Activated T-cell treated with anti-CD3 and anti-CD28 coated beads for 48 hours (primary cell): ENCODE measurements around the gene MS4A10.
"Not testable (repeated sequence)": the region's sequence is repeated elsewhere in the genome, so short reads cannot be mapped to it uniquely, and the experiment has no call there.

Experiments used
- DNase-seq: peaks from one replicate; pipeline ENCODE4 v3.0.0-alpha.2; 2020; ENCODE audit warnings: low read depth

Gene MS4A10

DNA sequence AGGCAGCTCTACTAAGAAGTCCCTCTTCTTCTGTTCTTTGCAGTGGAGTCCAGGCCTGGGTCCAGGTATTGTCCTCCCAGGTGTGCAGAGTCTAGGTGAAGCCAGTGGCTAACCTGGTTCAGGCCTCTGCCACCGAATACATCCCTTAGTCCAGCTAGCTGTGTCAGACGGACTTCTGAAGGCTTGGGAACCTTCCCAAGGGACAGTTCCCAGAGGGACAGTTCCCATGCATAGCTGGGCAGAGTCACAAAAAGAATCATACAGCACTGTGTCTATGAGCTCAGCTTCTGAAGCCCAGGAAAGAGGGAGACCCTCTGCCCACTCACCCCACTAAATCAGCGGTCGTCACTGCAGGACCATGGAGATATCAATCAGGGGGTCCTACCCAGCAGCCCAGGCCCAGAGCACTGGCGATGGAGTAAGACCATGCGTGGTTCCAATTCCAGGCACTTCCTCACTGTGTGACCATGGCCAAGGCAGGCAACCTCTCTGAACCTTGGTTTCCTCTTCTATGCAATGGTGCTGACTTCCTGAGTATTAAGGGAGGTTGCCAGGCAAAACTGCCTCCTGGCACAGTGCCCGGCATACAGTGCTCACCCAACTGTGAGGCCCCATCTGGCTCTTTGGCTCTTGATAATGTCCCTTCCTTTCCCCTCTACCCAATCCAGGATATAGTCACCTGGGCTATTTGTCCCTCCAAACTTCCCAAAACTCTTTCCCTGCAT, 3.4 kb downstream of the MS4A10 start:
- DNase-seq: no peak

DNA sequence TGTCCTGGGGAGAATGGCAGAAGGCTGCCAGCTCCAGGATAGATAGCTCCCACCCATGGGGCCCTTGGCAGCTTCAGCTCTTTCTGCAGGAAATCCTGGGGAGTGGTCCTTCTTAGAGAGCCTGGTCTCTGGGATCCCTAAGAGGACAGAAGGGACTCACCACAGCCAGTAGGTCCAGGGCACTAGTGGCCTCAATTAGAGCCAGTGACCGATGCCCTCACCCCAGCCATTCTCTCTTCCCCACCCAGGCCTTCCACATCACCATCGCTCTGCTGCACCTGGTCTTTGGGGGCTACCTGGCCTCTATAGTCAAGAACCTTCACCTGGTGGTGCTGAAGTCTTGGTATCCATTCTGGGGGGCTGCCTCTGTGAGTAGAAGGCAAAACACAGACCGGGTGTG, 5.6 kb downstream of the MS4A10 start:
- no peak for DNase-seq

DNA sequence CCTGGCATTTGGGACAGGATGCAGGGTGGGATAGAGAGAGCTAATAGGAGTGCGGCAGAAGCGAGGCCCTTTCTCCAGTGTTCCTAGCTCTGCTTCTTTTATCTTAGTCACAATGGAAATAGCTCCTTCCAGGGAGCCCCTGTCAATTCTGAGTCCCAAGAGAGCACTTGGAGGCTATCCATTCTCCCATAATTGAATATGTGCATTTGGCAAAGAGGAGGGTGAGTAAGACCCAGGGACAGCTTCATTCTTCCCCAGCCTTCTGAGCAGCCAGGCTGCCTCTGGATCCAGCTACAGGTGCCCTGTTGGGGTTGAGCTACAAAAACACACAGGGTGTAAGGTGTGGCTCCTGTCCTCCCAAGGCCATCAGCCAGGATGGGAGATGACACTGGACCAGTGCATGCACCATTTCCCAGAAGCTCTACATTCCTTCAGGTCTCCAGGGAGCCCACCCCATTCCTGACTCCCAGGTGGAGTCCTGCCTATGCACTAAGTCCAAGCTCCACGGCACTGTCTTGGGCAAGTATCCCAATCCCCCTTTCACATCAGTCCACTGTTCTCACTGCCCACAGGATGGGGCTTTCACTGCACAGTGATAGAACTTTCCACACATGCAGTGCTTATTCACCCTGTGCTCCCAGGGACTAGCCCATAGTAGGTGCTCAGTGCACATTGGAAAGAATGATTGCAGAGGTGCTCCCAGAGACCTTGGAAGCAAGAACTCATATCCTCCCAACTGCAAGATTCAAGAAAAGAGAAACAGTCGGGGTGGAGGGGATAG, 6.2 kb downstream of the MS4A10 start:
- DNase-seq: no peak

- no peak for DNase-seq
Measured at GRCh38 chr11:60792521-60792920, 7.4 kb downstream of the MS4A10 start.

DNA sequence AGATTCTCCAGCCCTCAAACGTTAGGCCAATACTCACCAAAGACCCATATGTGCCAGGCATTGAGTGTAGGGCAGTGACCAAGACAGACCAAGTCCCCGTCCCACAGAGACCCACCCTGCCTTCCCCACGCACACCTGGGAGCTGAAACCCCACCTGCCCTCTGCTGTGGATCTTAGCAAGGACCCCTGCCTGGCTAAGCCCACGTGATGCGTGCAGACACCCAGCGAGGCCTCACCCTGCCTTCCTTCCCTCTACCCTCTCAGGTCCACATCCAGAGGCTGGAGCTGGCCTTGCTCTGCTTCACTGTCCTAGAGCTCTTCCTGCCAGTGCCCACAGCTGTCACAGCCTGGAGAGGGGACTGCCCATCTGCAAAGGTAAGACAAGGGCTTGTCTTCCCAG, 10.2 kb downstream of the MS4A10 start:
- no peak for DNase-seq

GRCh38 chr11:60797846-60798630, 12.9 kb downstream of the MS4A10 start:
- no peak for DNase-seq

DNA sequence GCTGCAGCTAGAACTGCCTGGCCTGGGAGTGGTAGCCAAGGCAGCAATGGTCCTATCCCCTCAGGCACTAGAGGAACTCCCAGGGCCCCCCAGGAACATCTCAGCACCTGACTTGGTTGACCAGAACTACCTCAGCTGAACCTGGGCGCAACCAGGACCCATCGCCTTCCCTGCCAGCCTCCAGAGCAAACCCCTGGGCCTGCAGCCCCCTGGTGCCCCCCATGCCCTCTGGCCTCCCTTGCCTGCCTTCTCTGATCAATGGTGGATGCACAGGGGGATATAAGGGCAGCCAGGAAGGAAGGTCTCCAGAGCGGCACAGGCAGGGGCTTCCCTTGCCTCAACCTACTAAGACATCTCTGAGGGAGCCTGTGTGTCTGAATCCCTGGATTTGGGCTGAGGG, 13.5 kb downstream of the MS4A10 start:
- no peak for DNase-seq

GRCh38 chr11:60801194-60801593, 16.1 kb downstream of the MS4A10 start:
- no peak for DNase-seq

GRCh38 chr11:60803273-60803936, 18.3 kb downstream of the MS4A10 start:
- DNase-seq: no peak

DNA sequence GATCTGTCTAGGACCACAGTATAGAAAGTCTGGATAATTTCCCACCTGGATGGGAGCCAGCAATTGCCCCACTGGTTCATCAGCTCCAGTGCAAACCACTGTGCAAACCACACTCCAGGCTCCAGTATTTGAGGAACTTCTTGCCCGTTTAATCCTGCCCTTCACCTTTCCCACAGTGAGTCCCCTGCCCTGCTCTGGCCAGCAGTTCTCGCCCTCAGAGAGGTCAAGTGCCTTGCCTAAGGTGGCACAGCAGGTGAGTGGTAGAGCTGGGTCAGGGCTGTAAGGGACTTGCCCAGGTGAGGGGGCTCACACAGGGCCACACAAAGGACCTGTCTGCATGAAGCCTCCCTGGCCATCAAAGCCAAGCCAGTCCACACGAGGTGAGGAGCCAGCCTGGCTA, 24.1 kb downstream of the MS4A10 start:
- DNase-seq: no peak

GRCh38 chr11:60809691-60810090, 24.6 kb downstream of the MS4A10 start:
- no peak for DNase-seq

DNA sequence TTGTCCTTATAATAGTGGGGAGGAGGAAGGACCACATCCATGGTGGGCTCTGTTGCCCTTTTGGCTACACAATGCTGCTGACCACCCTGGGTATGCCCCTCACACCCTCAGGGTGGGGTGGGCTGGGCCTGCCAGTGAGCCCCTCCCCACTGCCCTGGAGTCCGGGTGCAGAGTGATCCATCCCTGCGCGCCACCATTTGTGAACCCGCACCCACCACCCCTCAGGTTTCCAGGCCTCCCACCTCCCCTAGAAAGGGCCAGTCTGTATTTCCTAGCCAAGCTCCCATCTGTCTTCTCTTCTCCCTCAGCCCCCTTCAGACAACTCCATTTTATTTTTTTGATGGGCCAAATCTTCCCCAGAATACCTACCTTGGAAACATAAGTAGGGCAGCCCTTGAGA, 25.0 kb downstream of the MS4A10 start:
- no peak for DNase-seq

DNA sequence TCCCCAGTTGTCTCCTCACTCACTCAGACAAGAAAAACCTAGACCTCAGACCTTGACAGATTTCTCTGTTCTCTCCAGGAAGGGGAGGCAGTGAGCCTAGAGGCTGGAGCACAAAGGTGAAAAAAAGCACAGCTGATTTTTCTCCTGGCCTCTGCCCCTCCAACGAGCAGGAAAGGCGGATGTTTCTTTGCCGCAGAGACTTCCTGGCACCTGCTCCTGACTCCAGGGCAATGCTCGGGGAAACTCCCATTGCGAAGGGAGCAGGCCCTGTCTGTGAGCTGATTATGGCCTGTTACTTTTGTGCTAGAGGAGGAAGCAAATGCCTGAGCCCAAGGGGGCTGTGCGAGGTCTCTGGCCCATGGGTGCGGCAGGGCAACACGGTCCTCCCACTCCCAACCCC, 25.4 kb downstream of the MS4A10 start:
- no peak for DNase-seq

- no peak for DNase-seq
Measured at GRCh38 chr11:60813324-60813723, 28.2 kb downstream of the MS4A10 start.

GRCh38 chr11:60814112-60814511, 29.0 kb downstream of the MS4A10 start:
- DNase-seq: no peak

DNA sequence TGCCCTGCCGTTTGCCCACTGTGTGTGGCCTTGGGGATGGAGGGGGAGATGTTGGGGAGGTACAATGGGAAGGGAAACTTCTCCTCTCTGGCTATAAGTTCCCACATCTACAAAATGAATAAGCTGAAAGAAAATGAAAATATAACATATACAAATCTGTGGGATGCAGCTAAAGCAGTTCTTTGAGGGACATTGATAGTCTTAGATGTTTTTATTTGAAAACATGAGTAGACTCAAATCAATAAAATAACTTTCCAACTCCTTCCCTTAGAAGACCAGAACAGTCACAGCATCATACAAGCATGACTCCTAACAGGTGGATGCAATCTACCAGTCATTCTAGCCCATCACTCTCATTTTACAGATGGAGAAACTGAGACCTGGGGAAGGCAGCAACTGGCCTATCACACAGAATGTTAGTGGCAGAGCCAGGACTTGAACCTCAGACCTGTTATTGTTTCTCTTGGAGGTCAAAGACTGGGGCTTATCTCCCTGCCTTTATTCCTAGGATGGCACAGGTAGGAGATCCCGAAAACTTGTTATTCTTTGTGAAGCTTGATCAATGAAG, 31.5 kb downstream of the MS4A10 start:
- no peak for DNase-seq

GRCh38 chr11:60818057-60818456, 32.9 kb downstream of the MS4A10 start:
- DNase-seq: no peak

DNA sequence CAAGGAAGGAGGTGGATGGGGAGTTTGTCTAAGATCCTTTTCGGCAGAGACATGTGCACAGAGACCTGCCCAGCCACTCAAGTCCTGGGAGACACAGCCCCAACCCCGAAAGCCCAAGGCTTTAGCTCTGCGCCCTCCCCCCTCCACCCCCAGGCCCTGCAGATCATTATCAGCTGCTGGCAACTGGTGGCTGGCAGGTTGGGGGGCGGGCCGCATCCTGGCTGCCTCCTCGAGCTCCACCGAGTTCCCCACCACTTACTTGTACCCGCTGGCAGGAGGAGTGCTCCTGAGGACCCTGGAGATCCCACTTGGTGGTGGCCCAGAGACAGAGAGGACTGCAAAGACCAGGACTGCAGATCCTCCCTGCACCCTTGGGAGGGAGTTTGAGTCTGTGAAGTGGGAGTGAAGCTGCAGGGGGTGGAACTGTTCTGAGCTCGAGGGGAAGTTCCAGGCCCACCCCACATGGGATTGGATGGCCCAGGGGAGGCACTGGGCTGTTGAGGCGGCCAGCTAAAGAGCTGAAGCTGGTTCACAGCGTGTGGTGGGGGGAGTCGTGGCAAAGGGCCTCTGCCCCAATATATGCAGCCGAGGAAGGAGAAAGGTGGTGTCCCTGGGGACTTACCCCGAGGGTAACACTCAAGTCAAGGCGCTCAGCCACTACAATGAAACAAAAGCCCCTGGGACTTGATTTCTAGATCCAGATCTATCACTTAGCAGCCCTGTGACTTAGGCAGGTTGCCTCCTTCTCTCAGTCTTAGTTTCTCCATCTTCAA, 36.9 kb downstream of the MS4A10 start:
- no peak for DNase-seq

GRCh38 chr11:60823745-60824306, 38.7 kb downstream of the MS4A10 start:
- not testable (repeated sequence) for DNase-seq

DNA sequence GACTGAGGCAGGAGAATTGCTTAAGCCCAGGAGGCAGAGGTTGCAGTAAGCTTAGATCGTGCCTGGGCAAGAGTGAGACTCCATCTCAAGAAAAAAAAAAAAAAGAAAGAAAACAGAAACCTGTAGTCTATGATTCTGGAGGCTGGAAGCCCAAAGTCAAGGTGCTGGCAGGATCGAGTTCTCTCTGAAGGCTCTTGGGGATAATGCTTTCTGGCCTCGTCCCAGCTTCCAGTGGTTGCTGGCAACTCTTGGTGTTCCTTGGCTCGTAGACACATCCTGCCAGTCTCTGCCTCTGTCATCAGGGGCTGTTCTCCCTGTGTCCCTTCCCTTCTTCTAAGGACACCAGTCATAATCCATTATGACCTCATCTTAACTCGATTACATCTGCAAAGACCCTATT, 40.0 kb downstream of the MS4A10 start:
- no peak for DNase-seq

- no peak for DNase-seq
Measured at GRCh38 chr11:60825790-60826189, 40.7 kb downstream of the MS4A10 start.
